GM06990 (cell line): ENCODE data around the gene CELSR3.

Source experiments
- DNase-seq: peaks from one replicate; pipeline ENCODE4 v3.0.0-alpha.2; 2011; ENCODE audit not compliant: insufficient read length; ENCODE audit errors: extremely low read depth
- H3K27me3 ChIP-seq: replicated peaks from 2 replicates; pipeline ENCODE4 v1.6.0; 2011; ENCODE audit warnings: low read length; ENCODE audit not compliant: control insufficient read depth, insufficient read depth
- H3K36me3 ChIP-seq: 2 replicates; pipeline ENCODE4 v1.5.1; 2011; ENCODE audit warnings: low read length; ENCODE audit not compliant: control insufficient read depth, insufficient read depth
- H3K4me3 ChIP-seq: replicated peaks from 2 replicates; pipeline ENCODE4 v1.5.1; 2011; ENCODE audit warnings: low read depth, mild to moderate bottlenecking, control low read depth, low read length
- TF ChIP-seq, protein P1 (sequence below): IDR thresholded peaks from 2 replicates; pipeline ENCODE4 v1.5.1; 2011; ENCODE audit warnings: low read length, control low read depth, mild to moderate bottlenecking, inconsistent platforms; ENCODE audit not compliant: insufficient read depth, poor library complexity, severe bottlenecking

The CELSR3 gene

DNA sequence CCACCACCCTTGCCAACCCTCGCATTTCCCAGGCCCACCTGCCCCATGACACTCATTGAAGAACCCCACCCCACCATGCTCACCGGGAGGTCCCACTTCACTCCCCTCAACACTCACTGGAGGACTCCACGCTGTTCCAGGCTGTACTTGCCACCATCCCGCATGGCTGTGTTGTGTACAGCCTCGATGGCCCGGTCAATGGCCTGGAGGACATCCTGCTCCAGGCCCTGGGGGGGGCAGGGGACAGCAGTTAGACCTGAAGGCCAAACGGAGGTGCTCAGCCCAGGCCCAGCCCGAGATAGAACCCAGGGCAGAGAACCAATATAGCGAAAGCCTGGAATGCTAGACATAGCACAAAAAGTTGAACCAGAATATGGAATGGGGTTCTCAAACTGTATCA, 20.1 kb upstream of the CELSR3 start:
- Histone ChIP-seq H3K36me3 (peaks cover 25% of the 10 kb centered on the region), H3K4me3 (no peak overlapping the region)
- TF ChIP-seq, protein P1, sequence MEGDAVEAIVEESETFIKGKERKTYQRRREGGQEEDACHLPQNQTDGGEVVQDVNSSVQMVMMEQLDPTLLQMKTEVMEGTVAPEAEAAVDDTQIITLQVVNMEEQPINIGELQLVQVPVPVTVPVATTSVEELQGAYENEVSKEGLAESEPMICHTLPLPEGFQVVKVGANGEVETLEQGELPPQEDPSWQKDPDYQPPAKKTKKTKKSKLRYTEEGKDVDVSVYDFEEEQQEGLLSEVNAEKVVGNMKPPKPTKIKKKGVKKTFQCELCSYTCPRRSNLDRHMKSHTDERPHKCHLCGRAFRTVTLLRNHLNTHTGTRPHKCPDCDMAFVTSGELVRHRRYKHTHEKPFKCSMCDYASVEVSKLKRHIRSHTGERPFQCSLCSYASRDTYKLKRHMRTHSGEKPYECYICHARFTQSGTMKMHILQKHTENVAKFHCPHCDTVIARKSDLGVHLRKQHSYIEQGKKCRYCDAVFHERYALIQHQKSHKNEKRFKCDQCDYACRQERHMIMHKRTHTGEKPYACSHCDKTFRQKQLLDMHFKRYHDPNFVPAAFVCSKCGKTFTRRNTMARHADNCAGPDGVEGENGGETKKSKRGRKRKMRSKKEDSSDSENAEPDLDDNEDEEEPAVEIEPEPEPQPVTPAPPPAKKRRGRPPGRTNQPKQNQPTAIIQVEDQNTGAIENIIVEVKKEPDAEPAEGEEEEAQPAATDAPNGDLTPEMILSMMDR: no peak

GRCh38 chr3:48681974-48682610, 19.4 kb upstream of the CELSR3 start:
- H3K36me3 ChIP-seq: peaks cover 18% of the 10 kb centered on the region
- TF ChIP-seq, protein P1: no peak
- H3K4me3 ChIP-seq: no peak overlapping the region
- DNase-seq: no peak
- no peaks in the 10 kb centered on the region for H3K27me3 ChIP-seq

More for the DNA sequence above, 20.1 kb upstream of the CELSR3 start:
- H3K27me3 ChIP-seq: no peaks in the 10 kb centered on the region
- DNase-seq: no peak

- Histone ChIP-seq H3K27me3 (no peaks in the 10 kb centered on the region), H3K4me3 (no peak overlapping the region), H3K36me3 (peaks cover 18% of the 10 kb centered on the region)
- TF ChIP-seq, protein P1: no peak
- no peak for DNase-seq
Measured at GRCh38 chr3:48681541-48681880, 18.8 kb upstream of the CELSR3 start.

- DNase-seq: no peak
- Histone ChIP-seq H3K27me3 (no peaks in the 10 kb centered on the region), H3K4me3 (no peak overlapping the region), H3K36me3 (peaks cover 18% of the 10 kb centered on the region)
- TF ChIP-seq, protein P1: no peak
Measured at GRCh38 chr3:48680811-48681540, 18.3 kb upstream of the CELSR3 start.

DNA sequence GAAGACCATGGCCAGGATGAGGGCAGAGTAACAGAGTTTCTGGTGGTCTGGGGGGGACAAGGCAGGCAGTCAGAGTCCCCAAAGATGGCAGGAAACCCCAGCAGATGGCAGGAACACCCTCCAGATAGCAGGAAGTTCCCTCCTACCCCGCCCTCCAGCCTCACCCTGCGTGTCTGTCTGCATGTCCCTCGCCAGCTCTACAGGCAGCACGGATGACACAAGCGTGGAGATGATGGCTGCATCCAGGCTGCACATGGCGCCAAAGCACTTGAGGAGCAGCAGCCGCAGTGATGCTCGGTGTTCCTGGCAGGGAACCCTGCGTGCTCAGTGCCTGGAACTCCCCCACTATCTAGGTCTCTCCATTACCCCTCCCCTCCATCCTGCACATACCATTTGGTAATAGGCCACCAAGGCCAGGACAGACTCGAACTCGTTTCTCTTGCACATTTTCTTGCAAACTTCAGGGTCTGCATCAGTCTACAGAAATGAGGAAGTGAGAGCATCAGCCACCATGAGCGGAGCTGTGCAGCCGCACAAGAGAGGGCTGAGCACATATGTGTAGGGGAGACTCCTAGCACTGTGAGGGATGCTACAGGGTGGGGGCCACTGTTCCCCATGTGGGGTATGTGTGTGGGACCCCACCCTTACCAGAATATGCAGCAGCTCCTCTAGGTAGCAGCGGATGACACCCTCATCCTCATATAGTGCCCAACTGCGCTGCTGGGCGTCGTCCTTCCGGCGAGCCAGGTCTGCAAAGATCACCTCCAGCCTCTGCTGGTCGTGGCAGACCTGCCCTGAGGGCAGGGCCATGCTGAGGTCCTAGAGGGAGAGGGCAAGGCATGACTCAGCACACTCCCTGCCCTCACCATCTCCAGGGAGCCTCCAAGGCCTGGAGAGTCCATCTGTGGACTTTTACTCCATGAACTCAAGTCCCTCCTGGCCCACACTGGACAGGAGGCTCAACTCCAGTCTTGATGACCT, 17.0 kb upstream of the CELSR3 start:
- TF ChIP-seq, protein P1: no peak
- Histone ChIP-seq H3K36me3 (peaks cover 21% of the 10 kb centered on the region), H3K4me3 (no peak overlapping the region), H3K27me3 (no peaks in the 10 kb centered on the region)
- no peak for DNase-seq
